Panc1 (cell line): ENCODE results near the gene AGPS.

Experiments used
- CTCF ChIP-seq: fragments of 450-650 bp; IDR thresholded peaks from 2 replicates; pipeline ENCODE4 v1.5.1; 2017; ENCODE audit warnings: mild to moderate bottlenecking
- POLR2AphosphoS5 ChIP-seq: IDR thresholded peaks from 2 replicates; pipeline ENCODE4 v1.6.1; 2012; ENCODE audit warnings: mild to moderate bottlenecking, low read depth, low read length, moderate library complexity

GRCh38 chr2:177551989-177552421 lies 159.4 kb downstream of the AGPS start:
- TF ChIP-seq CTCF (no peak), POLR2AphosphoS5 (no peak)
